Stimulated activated effector memory CD8-positive, alpha-beta T cell treated with anti-CD3 and anti-CD28 coated beads, Interleukin-12 subunit alpha, Interleukin-12 subunit beta, amount 100 ng/mL, for 72 hours (primary cell): ENCODE data around the gene ERCC6L.
"Not testable (repeated sequence)": the region's sequence is repeated elsewhere in the genome, so short reads cannot be mapped to it uniquely, and the experiment has no call there.

ENCODE experiments used
- ATAC-seq: fragments of 150-1000 bp; cut with Tn5 transposase; 2 replicates; pipeline ENCODE4 v1.10.0; 2021
- DNase-seq, 2 donors: peaks; one replicate each; pipeline ENCODE4 v3.0.0; 2021 to 2022; ENCODE audit warnings: low spot score in 2 of 2
- H3K27ac Mint-ChIP-seq: one replicate; pipeline ENCODE4 v1.8.0; 2022; ENCODE audit warnings: mild to moderate bottlenecking, mixed read lengths
- H3K36me3 Mint-ChIP-seq: one replicate; pipeline ENCODE4 v1.8.0; 2022; ENCODE audit warnings: mild to moderate bottlenecking, mixed read lengths
- H3K4me1 Mint-ChIP-seq: one replicate; pipeline ENCODE4 v1.8.0; 2022; ENCODE audit warnings: mixed read lengths
- H3K4me3 Mint-ChIP-seq: one replicate; pipeline ENCODE4 v1.8.0; 2022; ENCODE audit warnings: mild to moderate bottlenecking, mixed read lengths
- H3K9me3 Mint-ChIP-seq: one replicate; pipeline ENCODE4 v1.8.0; 2022; ENCODE audit warnings: mixed read lengths

ERCC6L gene

GRCh38 chrX:72207366-72207765 lies 31.5 kb downstream of the ERCC6L start:
- ATAC-seq, result no peak
- Mint-ChIP-seq H3K27ac (no peak overlapping the region), H3K36me3 (peaks cover 21% of the 10 kb centered on the region), H3K4me1 (no peaks in the 10 kb centered on the region), H3K4me3 (no peak overlapping the region), H3K9me3 (no peaks in the 10 kb centered on the region)
- DNase-seq, result no peak

- no peaks in the 10 kb centered on the region for H3K9me3 Mint-ChIP-seq
- H3K4me3 Mint-ChIP-seq, result no peak overlapping the region
- H3K27ac Mint-ChIP-seq, result no peak overlapping the region
- no peak for DNase-seq
- H3K36me3 Mint-ChIP-seq, result peaks cover 21% of the 10 kb centered on the region
- H3K4me1 Mint-ChIP-seq, result no peaks in the 10 kb centered on the region
- no peak for ATAC-seq
Observed at GRCh38 chrX:72205706-72206105, 33.1 kb downstream of the ERCC6L start.

GRCh38 chrX:72203421-72203820 lies 35.4 kb downstream of the ERCC6L start:
- H3K27ac Mint-ChIP-seq, result no peak overlapping the region
- no peak overlapping the region for H3K4me3 Mint-ChIP-seq
- H3K4me1 Mint-ChIP-seq, result no peaks in the 10 kb centered on the region
- peaks cover 20% of the 10 kb centered on the region for H3K36me3 Mint-ChIP-seq
- DNase-seq (no peak), ATAC-seq (peak; percentile 82)
- H3K9me3 Mint-ChIP-seq, result no peaks in the 10 kb centered on the region

GRCh38 chrX:72202792-72203401 lies 35.9 kb downstream of the ERCC6L start:
- Mint-ChIP-seq H3K4me3 (no peak overlapping the region), H3K4me1 (no peaks in the 10 kb centered on the region), H3K9me3 (no peaks in the 10 kb centered on the region), H3K27ac (no peak overlapping the region), H3K36me3 (peaks cover 24% of the 10 kb centered on the region)
- no peak for ATAC-seq
- DNase-seq, result no peak

GRCh38 chrX:72201836-72202536 lies 36.8 kb downstream of the ERCC6L start:
- Mint-ChIP-seq H3K9me3 (no peaks in the 10 kb centered on the region), H3K4me3 (no peak overlapping the region), H3K36me3 (peaks cover 24% of the 10 kb centered on the region), H3K27ac (no peak overlapping the region), H3K4me1 (no peaks in the 10 kb centered on the region)
- DNase-seq, result no peak
- no peak for ATAC-seq

- DNase-seq (no peak), ATAC-seq (no peak)
- H3K36me3 Mint-ChIP-seq, result no peaks in the 10 kb centered on the region
- no peak overlapping the region for H3K27ac Mint-ChIP-seq
- no peaks in the 10 kb centered on the region for H3K9me3 Mint-ChIP-seq
- H3K4me3 Mint-ChIP-seq, result no peak overlapping the region
- peaks cover 10% of the 10 kb centered on the region for H3K4me1 Mint-ChIP-seq
Observed at GRCh38 chrX:72182924-72183323, 55.9 kb downstream of the ERCC6L start.

GRCh38 chrX:72181178-72182125 lies 57.4 kb downstream of the ERCC6L start, which contains the start of gene PIN4:
Gene PIN4, plus strand, starts transcription at chrX:72181757. Its CDS starts 29 bp downstream, at chrX:72181786.
- Mint-ChIP-seq H3K4me3 (no peak within 1 kb of the TSS), H3K4me1 (peaks cover 10% of the 10 kb centered on the region), H3K27ac (no peak within 1 kb of the TSS), H3K9me3 (no peaks in the 10 kb centered on the region), H3K36me3 (no peaks in the 10 kb centered on the region)
- DNase-seq, result peak; percentile 54 to 84
- peak; percentile 98 for ATAC-seq

- Mint-ChIP-seq H3K36me3 (no peaks in the 10 kb centered on the region), H3K4me3 (no peak overlapping the region), H3K4me1 (peaks cover 6% of the 10 kb centered on the region), H3K9me3 (no peaks in the 10 kb centered on the region), H3K27ac (no peak overlapping the region)
- ATAC-seq (no peak), DNase-seq (no peak)
Observed at GRCh38 chrX:72180539-72180938, 58.3 kb downstream of the ERCC6L start.

GRCh38 chrX:72176981-72177380 lies 61.8 kb downstream of the ERCC6L start:
- Mint-ChIP-seq H3K4me1 (no peaks in the 10 kb centered on the region), H3K9me3 (no peaks in the 10 kb centered on the region), H3K27ac (peak overlapping the region; percentile 50), H3K4me3 (no peak overlapping the region), H3K36me3 (no peaks in the 10 kb centered on the region)
- ATAC-seq (no peak), DNase-seq (no peak)

GRCh38 chrX:72176289-72176688 lies 62.5 kb downstream of the ERCC6L start:
- H3K4me3 Mint-ChIP-seq, H3K27ac Mint-ChIP-seq, H3K9me3 Mint-ChIP-seq, DNase-seq, ATAC-seq, H3K4me1 Mint-ChIP-seq, H3K36me3 Mint-ChIP-seq: not testable (repeated sequence)

- peak; percentile 91 for ATAC-seq
- Mint-ChIP-seq H3K36me3 (no peaks in the 10 kb centered on the region), H3K4me1 (no peaks in the 10 kb centered on the region), H3K9me3 (no peaks in the 10 kb centered on the region), H3K4me3 (peak overlapping the region; percentile 52), H3K27ac (peak overlapping the region; percentile 68)
- peak; percentile 4 to 51 for DNase-seq
Observed at GRCh38 chrX:72169008-72169728, 69.7 kb downstream of the ERCC6L start.

- DNase-seq (no peak), ATAC-seq (no peak)
- Mint-ChIP-seq H3K27ac (no peak overlapping the region), H3K4me3 (no peak overlapping the region), H3K36me3 (peaks cover 6% of the 10 kb centered on the region), H3K9me3 (no peaks in the 10 kb centered on the region), H3K4me1 (no peaks in the 10 kb centered on the region)
Observed at GRCh38 chrX:72165551-72165950, 73.3 kb downstream of the ERCC6L start.

- ATAC-seq, result no peak
- peaks cover 6% of the 10 kb centered on the region for H3K36me3 Mint-ChIP-seq
- no peak overlapping the region for H3K27ac Mint-ChIP-seq
- no peak for DNase-seq
- no peaks in the 10 kb centered on the region for H3K4me1 Mint-ChIP-seq
- no peak overlapping the region for H3K4me3 Mint-ChIP-seq
- H3K9me3 Mint-ChIP-seq, result no peaks in the 10 kb centered on the region
Observed at GRCh38 chrX:72159769-72160168, 79.1 kb downstream of the ERCC6L start.

GRCh38 chrX:72158773-72159172 lies 80.1 kb downstream of the ERCC6L start:
- no peak overlapping the region for H3K27ac Mint-ChIP-seq
- DNase-seq, result no peak
- H3K36me3 Mint-ChIP-seq, result peaks cover 6% of the 10 kb centered on the region
- ATAC-seq, result no peak
- no peak overlapping the region for H3K4me3 Mint-ChIP-seq
- H3K4me1 Mint-ChIP-seq, result no peaks in the 10 kb centered on the region
- H3K9me3 Mint-ChIP-seq, result no peaks in the 10 kb centered on the region
